ENCODE measurements around the gene IRS1. TPM values are rescaled to one million over a fixed set of nuclear protein-coding genes. Genes with fewer than 3 reads are reported as not detected.

IRS1 gene
- total RNA-seq, 1 donor from 2014 or later, result 16.9 TPM

- no peaks in the 10 kb centered on the region for H3K36me3 ChIP-seq
- intact Hi-C loops (cut with DNase I), result no loop called here
- no peaks in the 10 kb centered on the region for H3K9me3 ChIP-seq
- H3K4me3 ChIP-seq, result no peak overlapping the region
- no peaks in the 10 kb centered on the region for H3K4me1 ChIP-seq
- DNase-seq (ENCODE audit: extremely low spot score in 2 of 2), result no peak
- TF ChIP-seq POLR2A (IDR thresholded peaks at IDR 0.05) (no peak), CTCF (IDR thresholded peaks at IDR 0.05) (no peak), POLR2AphosphoS5 (IDR thresholded peaks at IDR 0.05; ENCODE audit: insufficient read depth in 1 of 2, low read depth in 1 of 2) (no peak)
- no peak overlapping the region for H3K27ac ChIP-seq
- H3K27me3 ChIP-seq, result no peaks in the 10 kb centered on the region
Measured at GRCh38 chr2:226698671-226699070, 100.9 kb downstream of the IRS1 start.

- Histone ChIP-seq H3K27ac (no peak overlapping the region), H3K9me3 (no peaks in the 10 kb centered on the region), H3K4me1 (no peaks in the 10 kb centered on the region), H3K36me3 (no peaks in the 10 kb centered on the region), H3K27me3 (no peaks in the 10 kb centered on the region), H3K4me3 (no peak overlapping the region)
- DNase-seq (ENCODE audit: extremely low spot score in 2 of 2), result no peak
- intact Hi-C loops (cut with DNase I), result no loop called here
- TF ChIP-seq POLR2A (IDR thresholded peaks at IDR 0.05), result no peak
Measured at GRCh38 chr2:226694586-226695284, 104.9 kb downstream of the IRS1 start.

DNA sequence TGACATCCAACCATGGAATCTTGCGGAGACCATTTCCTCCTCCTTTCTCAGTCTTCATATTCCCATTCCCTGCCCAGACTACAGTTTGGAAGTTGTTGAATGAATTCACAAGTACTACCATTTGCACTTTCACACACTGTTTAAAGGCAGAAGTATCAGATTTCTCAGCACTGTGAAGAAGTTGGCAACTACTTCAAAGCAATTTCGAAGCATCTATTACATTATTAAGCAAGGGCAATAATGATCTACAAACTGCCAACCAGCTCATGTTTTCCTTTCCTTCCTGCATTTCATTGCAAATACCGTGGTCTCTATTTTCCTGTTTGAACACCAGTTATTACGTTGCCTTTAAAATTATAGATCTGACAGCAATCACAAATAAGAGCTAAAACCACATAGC, 105.5 kb downstream of the IRS1 start:
- intact Hi-C loops (cut with DNase I), result no loop called here
- DNase-seq (ENCODE audit: extremely low spot score in 2 of 2), result no peak

GRCh38 chr2:226693521-226693920, 106.1 kb downstream of the IRS1 start:
- TF ChIP-seq CTCF (IDR thresholded peaks at IDR 0.05) (no peak), POLR2A (IDR thresholded peaks at IDR 0.05) (no peak), POLR2AphosphoS5 (IDR thresholded peaks at IDR 0.05; ENCODE audit: insufficient read depth in 1 of 2, low read depth in 1 of 2) (no peak)

More for the DNA sequence above, 105.5 kb downstream of the IRS1 start:
- H3K27me3 ChIP-seq, result no peaks in the 10 kb centered on the region
- TF ChIP-seq POLR2AphosphoS5 (IDR thresholded peaks at IDR 0.05; ENCODE audit: insufficient read depth in 1 of 2, low read depth in 1 of 2) (no peak), CTCF (IDR thresholded peaks at IDR 0.05) (no peak), POLR2A (IDR thresholded peaks at IDR 0.05) (no peak)
- no peaks in the 10 kb centered on the region for H3K9me3 ChIP-seq
- no peak overlapping the region for H3K4me3 ChIP-seq
- H3K27ac ChIP-seq, result no peak overlapping the region
- H3K36me3 ChIP-seq, result no peaks in the 10 kb centered on the region
- H3K4me1 ChIP-seq, result no peaks in the 10 kb centered on the region

GRCh38 chr2:226692521-226693126, 107.0 kb downstream of the IRS1 start:
- intact Hi-C loops (cut with DNase I), result no loop called here
- TF ChIP-seq CTCF (IDR thresholded peaks at IDR 0.05), result no peak
- Histone ChIP-seq H3K27me3 (no peaks in the 10 kb centered on the region), H3K36me3 (no peaks in the 10 kb centered on the region), H3K4me1 (no peaks in the 10 kb centered on the region), H3K9me3 (no peaks in the 10 kb centered on the region), H3K4me3 (no peak overlapping the region), H3K27ac (no peak overlapping the region)
- no peak for DNase-seq (ENCODE audit: extremely low spot score in 2 of 2)

More at GRCh38 chr2:226693521-226693920, 106.1 kb downstream of the IRS1 start:
- no peaks in the 10 kb centered on the region for H3K36me3 ChIP-seq
- intact Hi-C loops (cut with DNase I), result no loop called here
- H3K4me1 ChIP-seq, result no peaks in the 10 kb centered on the region
- no peaks in the 10 kb centered on the region for H3K27me3 ChIP-seq
- H3K4me3 ChIP-seq, result no peak overlapping the region
- no peaks in the 10 kb centered on the region for H3K9me3 ChIP-seq
- no peak for DNase-seq (ENCODE audit: extremely low spot score in 2 of 2)
- H3K27ac ChIP-seq, result no peak overlapping the region

Data from vagina (tissue), 2 donors.